NCI-H69 (cell line): Measurements from ENCODE around the gene FCER1A.

Experiments used
- DNase-seq: peaks from one replicate; lab custom pipeline; 2025; lab: John Stamatoyannopoulos, UW

FCER1A gene

DNA sequence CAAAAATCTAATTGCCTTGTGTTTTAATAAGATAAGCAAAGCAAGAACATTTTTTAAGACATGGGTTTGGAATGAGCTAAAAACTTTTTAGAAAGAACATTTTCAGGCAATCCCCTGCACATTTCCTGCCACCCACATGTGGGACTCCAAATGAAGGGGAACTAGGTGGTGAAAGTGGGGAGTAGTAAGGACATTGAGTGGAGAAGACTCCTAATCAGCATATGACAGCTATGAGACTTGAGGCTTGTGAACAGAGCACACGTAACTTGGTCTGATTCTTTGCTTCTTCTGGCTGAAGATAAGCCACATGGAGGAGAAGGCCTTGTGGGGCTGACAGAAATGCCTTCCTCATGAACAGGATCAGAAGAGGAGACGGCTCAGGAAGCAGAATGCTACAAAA, 50.3 kb downstream of the FCER1A start:
- no peak for DNase-seq
